T-helper 2 cell treated with Interferon-gamma antibody and Interleukin-4, amounts not matched to agents 100 ng/mL and 5 ng/mL, for 36 hours (primary cell): ENCODE measurements around the gene SLC9A7. TPM values are rescaled to one million over a fixed set of nuclear protein-coding genes. Genes with fewer than 3 reads are reported as not detected.

Experiments used
- intact Hi-C: fragments of 100-400 bp; cut with micrococcal nuclease; formaldehyde crosslinking; loops from one replicate; pipeline ENCODE4 v1.15.1; 2023
- total RNA-seq: library from RNA; stranded (reverse); gene quantifications from 2 replicates; pipeline ENCODE4 v1.2.3, GENCODE V29; 2022

SLC9A7 gene
- total RNA-seq, 1 donor from 2014 or later, result 20.3 TPM

DNA sequence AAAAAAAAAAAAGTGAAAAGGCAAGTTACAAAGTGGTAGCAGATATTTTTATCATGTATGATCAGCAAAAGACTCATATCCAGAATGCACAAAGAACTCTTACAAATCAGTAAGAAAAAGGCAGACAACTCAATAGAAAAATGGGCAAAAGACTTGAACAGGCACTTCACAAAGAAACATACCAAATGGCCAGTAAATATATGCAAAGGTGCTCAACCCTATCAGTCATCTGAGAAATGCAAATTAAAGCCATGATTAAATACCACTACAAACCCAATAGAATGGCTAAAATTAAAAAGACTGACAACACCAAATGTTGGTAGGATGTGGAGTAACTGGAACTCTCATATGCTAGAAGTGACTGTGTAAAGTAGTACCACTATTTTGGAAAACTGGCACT, 140.0 kb downstream of the SLC9A7 start:
- intact Hi-C loops, result no loop called here

- intact Hi-C loops, result no loop called here
Measured at GRCh38 chrX:46617906-46618305, 141.0 kb downstream of the SLC9A7 start.

DNA sequence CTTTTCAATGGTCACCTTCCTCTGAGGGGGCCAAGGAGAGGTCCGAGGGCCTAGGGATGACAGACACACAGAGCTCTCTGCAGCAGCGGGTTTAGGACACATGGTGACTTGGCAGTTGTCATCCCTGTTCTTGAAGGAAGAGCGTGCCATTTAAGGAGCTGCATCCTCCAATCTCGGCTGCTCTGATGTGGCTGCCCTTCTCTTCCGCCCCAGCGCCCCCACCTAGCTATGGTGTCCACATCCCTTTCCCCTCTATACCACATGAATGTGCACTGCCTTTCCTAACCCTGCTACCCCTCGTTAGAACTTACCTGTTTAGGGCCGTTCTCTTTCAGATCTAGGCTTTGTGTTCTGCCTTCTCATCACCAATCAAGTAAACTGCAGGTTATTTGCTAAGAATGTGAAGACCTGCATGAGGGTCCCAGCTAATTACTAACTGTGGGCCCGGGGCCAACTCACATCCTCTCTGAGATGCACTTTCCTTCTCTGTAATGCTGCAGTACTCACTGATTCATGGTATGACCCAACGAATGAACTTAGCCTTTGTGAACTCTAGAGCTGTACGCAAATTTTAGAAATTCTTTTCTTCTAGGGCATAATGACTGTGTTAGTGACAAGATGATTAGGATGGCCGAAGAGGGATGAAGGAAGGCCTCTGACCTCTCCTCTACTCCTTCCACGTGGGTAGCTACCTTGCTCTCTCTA, 147.1 kb downstream of the SLC9A7 start:
- intact Hi-C loops, result no loop called here

GRCh38 chrX:46610070-46610658, 148.8 kb downstream of the SLC9A7 start:
- intact Hi-C loops, result loop anchor here (1.0 kb wide), 1 partner anchor 36 kb away; no protein-coding TSS in a partner anchor

- intact Hi-C loops, result no loop called here
Measured at GRCh38 chrX:46607916-46608315, 151.0 kb downstream of the SLC9A7 start.

GRCh38 chrX:46602468-46603102, 156.3 kb downstream of the SLC9A7 start:
- intact Hi-C loops, result no loop called here

DNA sequence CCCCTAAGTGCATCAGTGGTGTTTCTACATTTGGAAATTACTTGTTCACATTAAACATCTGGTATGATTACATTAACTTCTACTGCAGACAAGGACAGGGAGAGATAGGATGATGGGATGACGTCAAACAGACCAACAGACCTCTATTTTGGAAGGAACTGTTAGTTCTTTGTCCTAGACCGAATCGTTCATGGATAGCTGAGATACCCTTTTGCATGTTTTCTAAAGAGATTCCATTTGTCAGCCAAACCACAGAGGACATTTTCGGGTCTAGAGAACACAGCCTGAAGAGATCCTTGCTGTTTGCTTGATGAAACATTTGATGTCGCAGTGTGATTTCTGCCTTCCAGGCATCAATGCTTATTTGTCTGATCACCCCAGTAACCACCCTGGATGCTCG, 157.6 kb downstream of the SLC9A7 start:
- intact Hi-C loops, result no loop called here

- intact Hi-C loops, result no loop called here
Measured at GRCh38 chrX:46599051-46599560, 159.8 kb downstream of the SLC9A7 start.

DNA sequence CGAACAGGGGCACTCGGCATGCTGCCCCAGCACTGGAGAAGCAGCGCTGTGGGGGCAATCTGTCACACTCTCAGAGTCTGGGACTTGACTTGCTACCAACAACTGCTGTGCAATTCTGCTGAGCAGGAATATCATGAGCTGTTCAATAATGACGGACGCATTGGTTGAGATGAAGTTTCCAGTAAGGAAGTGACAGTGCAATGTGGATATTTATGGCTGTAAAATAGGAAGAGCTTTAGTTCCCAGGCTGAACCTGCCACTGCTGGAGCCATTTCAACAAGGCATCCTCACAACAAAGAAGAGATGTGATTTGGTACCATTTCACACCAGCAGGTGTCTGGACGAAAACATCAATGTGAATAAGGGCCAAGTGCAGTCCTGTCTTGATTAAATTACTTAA, 161.1 kb downstream of the SLC9A7 start:
- intact Hi-C loops, result no loop called here

DNA sequence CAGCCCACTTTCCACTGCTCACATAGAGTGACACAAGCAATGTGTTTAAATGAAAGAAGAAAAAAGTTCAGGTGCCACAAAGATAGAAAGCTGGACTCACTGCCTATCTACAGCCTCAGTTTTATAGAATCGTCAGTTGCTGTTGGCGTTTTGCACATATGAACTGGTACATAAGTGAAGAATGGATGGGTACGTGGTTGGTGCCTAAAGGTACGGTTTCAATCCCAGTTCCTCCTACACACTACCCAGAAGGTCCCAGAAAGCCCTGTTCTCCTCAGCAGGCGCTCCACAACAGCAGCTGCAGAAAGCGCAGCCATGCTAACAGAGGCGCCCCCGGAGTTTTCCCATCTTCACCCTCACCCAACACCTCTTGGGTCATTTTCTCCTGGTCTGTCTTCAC, 161.7 kb downstream of the SLC9A7 start:
- intact Hi-C loops, result no loop called here

DNA sequence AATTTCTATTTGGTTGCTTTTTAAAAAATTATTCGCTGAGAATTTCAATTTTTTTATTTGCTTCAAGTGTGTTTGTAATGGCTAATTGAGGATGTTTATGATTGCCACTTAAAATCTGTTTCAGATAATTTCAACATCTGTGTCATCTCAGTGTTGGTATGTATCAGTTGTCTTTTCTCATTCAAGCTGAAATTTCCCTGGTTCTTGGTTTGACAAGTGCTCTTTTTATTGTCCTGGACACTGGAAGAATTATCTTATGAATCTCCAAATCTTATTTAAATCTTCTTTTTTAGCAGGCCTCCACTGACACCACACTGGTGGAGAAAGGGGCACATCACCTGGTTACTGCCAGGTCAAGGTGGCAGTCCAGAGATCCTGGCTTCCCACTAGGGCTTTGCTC, 163.8 kb downstream of the SLC9A7 start:
- intact Hi-C loops, result no loop called here

- intact Hi-C loops, result no loop called here
Measured at GRCh38 chrX:46589977-46590723, 168.8 kb downstream of the SLC9A7 start.

- intact Hi-C loops, result no loop called here
Measured at GRCh38 chrX:46588263-46588662, 170.7 kb downstream of the SLC9A7 start.

DNA sequence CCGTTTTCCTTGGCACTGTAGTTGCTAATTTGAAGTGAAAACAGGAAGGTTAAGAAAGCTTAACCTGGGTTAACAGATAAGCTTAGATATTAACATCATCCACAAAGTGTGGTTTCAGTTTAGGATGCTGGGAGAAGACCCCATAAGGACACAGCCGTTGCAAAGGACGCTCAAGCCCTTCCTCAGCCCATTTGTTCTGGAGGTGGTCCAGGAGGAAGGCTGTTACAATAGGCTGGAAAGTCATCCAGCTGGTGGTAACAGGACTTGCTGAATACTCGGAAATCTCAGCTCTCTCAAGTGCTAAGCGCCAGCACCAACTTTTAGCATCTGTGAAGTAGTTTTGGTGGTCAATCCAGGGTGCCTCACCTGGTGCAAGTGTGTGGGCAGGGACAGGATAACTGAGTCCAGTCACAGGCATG, 171.2 kb downstream of the SLC9A7 start:
- intact Hi-C loops, result no loop called here

DNA sequence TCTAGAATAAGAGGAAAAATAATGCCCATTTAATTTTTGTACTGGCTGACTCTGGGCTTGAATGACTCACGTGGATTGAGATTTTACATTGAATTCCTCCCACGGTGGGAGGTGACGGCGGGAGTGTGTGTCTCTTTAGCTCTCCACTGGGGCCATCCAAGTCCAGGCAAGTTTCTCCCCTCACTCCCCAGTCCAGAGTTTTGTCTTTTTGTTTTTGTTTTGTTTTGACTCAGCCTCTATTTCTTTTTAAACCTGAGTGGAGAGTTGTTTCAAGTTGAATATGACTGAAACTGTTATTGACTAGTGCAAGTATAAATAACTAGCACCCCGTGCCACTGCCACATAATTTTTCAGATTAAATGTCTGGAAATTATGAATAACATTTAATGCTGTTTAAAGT, 171.8 kb downstream of the SLC9A7 start:
- intact Hi-C loops, result no loop called here

DNA sequence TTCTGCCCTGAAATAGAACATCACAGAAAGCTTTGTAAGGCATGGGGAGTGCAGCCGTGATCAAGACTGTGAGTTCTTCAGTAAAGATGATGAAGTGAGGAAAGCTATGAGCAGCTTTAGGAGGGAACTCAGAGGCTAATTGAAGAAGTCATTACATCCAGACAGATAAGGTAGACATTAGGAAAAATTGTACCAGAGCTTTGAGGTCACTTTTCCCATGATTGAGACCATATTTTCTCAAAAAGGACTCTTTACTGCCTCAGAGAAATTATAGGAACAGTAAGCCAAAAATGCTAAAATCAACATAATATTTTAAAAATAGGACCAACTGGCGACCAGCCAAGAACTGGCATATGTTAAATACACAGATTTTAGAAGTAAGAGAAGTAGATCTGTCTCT, 174.2 kb downstream of the SLC9A7 start:
- intact Hi-C loops, result no loop called here

- intact Hi-C loops, result no loop called here
Measured at GRCh38 chrX:46582966-46583365, 176.0 kb downstream of the SLC9A7 start.

DNA sequence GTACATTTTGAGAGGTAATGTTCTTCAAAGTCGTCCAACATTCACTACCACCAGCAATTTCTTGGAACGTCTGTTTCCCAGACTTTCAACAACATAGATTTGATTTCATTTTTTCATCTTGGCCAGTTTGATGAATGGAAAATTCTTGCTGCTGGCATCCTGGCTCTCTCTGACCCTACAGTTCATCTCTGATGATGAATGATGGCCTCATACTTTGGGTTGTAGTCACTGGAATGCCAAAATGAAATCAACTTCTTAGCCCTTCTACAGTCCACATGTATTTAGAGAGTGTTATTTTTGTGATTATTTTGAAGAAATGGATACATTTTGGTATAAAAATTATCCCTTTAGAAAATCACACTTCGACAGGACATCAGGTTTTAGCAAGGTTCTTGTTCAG, 176.6 kb downstream of the SLC9A7 start:
- intact Hi-C loops, result no loop called here

- intact Hi-C loops, result no loop called here
Measured at GRCh38 chrX:46580613-46581012, 178.3 kb downstream of the SLC9A7 start.

- intact Hi-C loops, result no loop called here
Measured at GRCh38 chrX:46579250-46579649, 179.7 kb downstream of the SLC9A7 start.

DNA sequence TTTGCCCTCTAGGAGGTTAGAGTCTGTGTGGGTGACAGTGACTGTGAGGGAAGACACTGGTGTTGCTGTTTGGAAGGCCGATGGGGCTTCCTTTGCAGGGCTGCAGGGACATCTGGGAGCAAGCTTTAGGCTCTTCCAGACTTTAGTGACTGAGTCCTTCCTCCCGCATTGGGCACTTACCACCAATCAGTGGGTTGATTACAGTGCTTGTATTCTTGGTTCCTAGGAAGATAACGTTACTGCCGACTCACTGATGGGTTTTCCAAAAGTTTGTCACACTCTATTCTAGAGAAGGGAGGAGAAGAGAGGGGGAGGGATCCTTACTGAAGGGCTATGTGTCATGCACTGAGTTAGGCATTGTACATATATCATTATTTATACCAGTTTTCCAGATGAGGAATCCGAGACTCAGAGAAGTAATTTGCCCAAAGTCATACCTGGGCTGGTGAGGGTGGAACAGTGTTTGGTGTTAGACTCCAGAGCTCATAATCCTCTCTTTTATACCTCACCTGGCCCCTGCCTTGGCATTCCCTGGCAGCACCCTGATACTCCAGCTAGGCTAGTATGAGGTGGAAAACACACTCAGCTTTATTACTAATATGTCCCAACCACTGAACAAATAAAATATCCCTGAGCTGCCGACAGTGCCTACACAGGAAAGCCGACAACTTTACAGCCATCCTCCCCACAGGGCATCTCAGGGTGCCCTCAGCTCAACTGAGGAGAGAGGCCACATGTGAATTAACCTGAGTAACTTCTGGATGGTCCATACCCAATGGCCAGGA, 181.5 kb downstream of the SLC9A7 start:
- intact Hi-C loops, result no loop called here
